ENCODE results near the gene BSN.

BSN gene

DNA sequence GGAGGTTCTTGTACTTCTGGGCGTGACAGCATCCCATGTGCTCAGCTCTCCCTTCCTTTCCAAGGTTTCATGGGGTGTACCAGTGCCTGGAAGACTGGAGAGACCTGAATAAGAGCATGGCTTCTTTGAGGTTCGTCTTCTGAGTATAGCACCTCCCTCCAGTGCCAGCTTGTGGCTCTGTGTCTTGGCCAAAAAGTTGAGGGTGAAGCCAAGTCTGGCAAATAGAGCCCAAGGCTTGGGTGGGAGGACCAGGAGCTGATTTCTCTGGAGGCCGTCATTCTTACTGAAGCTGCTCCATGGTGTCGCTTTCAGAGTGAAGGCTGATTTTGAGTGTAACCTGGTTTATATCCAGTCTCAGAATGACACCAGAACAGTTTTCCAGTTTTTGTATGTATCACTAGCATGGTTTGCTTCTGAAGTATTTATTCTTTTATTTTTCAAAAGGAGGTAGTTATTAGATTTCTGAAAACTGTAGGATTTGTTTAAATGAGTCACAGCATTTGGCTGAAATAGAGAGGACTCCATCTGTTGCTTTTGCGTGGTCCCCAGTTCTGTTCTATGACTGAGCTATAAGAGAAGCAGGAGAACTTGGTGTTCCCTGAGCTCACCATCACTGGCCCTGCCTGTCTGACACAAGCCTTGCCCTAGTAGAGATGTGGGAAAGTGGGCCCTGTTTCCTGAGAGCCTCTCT lies 47.2 kb downstream of the BSN start:
- no peaks in the 10 kb centered on the region for H3K4me1 ChIP-seq (ENCODE audit: low read depth, poor library complexity, severe bottlenecking)
- H3K4me2 ChIP-seq: no peak overlapping the region
- no peak overlapping the region for H3K4me3 ChIP-seq (IDR thresholded peaks at IDR 0.05; ENCODE audit: insufficient read depth, low read depth, low read length)
- H3K27me3 ChIP-seq (ENCODE audit: insufficient read depth, low read depth): no peaks in the 10 kb centered on the region
- TF ChIP-seq, protein P1, sequence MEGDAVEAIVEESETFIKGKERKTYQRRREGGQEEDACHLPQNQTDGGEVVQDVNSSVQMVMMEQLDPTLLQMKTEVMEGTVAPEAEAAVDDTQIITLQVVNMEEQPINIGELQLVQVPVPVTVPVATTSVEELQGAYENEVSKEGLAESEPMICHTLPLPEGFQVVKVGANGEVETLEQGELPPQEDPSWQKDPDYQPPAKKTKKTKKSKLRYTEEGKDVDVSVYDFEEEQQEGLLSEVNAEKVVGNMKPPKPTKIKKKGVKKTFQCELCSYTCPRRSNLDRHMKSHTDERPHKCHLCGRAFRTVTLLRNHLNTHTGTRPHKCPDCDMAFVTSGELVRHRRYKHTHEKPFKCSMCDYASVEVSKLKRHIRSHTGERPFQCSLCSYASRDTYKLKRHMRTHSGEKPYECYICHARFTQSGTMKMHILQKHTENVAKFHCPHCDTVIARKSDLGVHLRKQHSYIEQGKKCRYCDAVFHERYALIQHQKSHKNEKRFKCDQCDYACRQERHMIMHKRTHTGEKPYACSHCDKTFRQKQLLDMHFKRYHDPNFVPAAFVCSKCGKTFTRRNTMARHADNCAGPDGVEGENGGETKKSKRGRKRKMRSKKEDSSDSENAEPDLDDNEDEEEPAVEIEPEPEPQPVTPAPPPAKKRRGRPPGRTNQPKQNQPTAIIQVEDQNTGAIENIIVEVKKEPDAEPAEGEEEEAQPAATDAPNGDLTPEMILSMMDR (conservative IDR thresholded peaks at IDR 0.05; ENCODE audit: low read depth, low read length): no peak
- no peak overlapping the region for H3K27ac ChIP-seq
- H3K79me2 ChIP-seq (ENCODE audit: insufficient read depth, low read depth): no peaks in the 10 kb centered on the region
- H3K36me3 ChIP-seq (ENCODE audit: insufficient read depth): no peaks in the 10 kb centered on the region
- no peak overlapping the region for H2AFZ ChIP-seq (ENCODE audit: low read depth)
- no peak overlapping the region for H3K9ac ChIP-seq
- H4K20me1 ChIP-seq (ENCODE audit: insufficient read depth): no peaks in the 10 kb centered on the region

DNA sequence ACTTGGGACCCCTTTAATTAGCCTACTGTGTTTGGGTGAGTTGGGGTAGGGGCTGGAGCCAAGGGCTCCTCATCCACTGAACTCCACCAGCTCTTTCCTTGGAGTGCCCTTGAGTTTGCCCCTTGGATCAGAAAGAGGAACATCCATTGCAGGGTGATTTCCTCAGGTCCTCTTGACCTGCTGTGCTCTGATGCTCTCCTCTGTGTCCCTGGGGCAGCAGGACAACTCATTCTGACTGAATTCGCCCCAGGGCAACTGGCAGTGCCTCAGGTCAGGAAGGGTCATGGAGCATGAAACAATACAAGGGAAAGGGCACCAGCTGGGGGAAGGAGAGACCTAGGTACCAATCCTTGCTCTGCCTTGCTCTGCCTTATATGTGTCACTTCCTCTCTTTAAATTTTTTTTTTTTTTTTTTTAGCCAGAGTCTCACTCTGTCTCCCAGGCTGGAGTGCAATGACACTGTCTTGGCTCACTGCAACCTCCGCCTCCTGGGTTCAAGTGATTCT lies 47.8 kb downstream of the BSN start:
- no peak overlapping the region for H3K4me2 ChIP-seq

DNA sequence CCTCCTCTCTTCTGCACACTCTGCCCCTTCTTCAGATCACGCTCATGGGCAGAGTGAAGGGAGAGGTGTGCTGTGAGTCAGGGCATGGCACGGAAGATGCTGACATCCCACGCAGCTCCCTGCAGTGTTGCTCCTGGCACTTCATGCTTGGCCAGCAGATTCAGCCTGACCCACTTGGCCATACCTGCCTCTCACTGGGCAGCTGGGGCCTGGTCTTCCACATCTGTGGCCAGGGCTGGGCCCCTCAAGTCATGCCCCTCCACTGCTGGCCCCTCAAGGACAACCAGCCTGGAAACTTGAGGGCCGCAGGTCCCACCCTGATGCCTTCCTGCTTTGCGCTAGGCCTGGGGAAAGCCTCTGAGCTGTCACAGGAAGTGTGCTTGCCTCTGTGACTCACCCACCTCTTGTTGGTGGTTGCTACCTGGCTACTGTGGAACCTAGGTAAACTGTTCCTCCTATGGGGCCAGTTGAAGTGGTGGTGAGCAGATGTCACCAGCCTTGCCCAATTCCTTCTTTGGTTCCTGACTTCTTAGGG lies 48.7 kb downstream of the BSN start:
- no peak overlapping the region for H3K4me3 ChIP-seq (IDR thresholded peaks at IDR 0.05; ENCODE audit: insufficient read depth, low read depth, low read length)
- no peaks in the 10 kb centered on the region for H4K20me1 ChIP-seq (ENCODE audit: insufficient read depth)
- H2AFZ ChIP-seq (ENCODE audit: low read depth): no peak overlapping the region
- no peak overlapping the region for H3K27ac ChIP-seq
- TF ChIP-seq, protein P1 (conservative IDR thresholded peaks at IDR 0.05; ENCODE audit: low read depth, low read length): no peak
- H3K27me3 ChIP-seq (ENCODE audit: insufficient read depth, low read depth): no peaks in the 10 kb centered on the region
- no peak overlapping the region for H3K9ac ChIP-seq
- H3K79me2 ChIP-seq (ENCODE audit: insufficient read depth, low read depth): no peaks in the 10 kb centered on the region
- H3K36me3 ChIP-seq (ENCODE audit: insufficient read depth): no peaks in the 10 kb centered on the region
- no peaks in the 10 kb centered on the region for H3K4me1 ChIP-seq (ENCODE audit: low read depth, poor library complexity, severe bottlenecking)
- no peak overlapping the region for H3K4me2 ChIP-seq

More for the DNA sequence above, 47.8 kb downstream of the BSN start:
- no peaks in the 10 kb centered on the region for H3K79me2 ChIP-seq (ENCODE audit: insufficient read depth, low read depth)
- H3K27ac ChIP-seq: no peak overlapping the region
- H3K4me3 ChIP-seq (IDR thresholded peaks at IDR 0.05; ENCODE audit: insufficient read depth, low read depth, low read length): no peak overlapping the region
- H2AFZ ChIP-seq (ENCODE audit: low read depth): no peak overlapping the region
- H3K9ac ChIP-seq: no peak overlapping the region
- H3K4me1 ChIP-seq (ENCODE audit: low read depth, poor library complexity, severe bottlenecking): no peaks in the 10 kb centered on the region
- H3K36me3 ChIP-seq (ENCODE audit: insufficient read depth): no peaks in the 10 kb centered on the region
- no peaks in the 10 kb centered on the region for H3K27me3 ChIP-seq (ENCODE audit: insufficient read depth, low read depth)
- TF ChIP-seq, protein P1 (conservative IDR thresholded peaks at IDR 0.05; ENCODE audit: low read depth, low read length): no peak
- no peaks in the 10 kb centered on the region for H4K20me1 ChIP-seq (ENCODE audit: insufficient read depth)

DNA sequence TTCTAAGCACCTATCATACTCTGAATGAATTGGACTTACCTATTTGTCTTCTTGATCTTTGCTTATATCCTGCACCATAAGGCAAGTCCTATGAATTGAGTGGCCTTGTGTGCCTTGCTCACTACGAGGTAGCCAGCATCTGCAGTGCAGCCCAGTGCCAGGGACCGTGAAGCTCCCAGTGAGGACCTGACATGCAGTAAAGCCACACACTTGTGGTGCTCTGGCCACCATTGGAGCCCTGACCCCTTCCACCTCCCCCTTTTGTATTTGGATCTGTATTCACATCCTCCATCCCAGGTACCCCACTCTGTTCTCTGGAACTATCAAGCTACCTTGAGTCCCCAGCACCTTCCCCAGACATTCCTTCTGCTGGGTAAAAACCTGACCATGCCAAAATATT lies 52.1 kb downstream of the BSN start:
- Histone ChIP-seq H3K36me3 (ENCODE audit: insufficient read depth) (no peaks in the 10 kb centered on the region), H4K20me1 (ENCODE audit: insufficient read depth) (no peaks in the 10 kb centered on the region), H3K4me3 (IDR thresholded peaks at IDR 0.05; ENCODE audit: insufficient read depth, low read depth, low read length) (no peak overlapping the region), H3K79me2 (ENCODE audit: insufficient read depth, low read depth) (no peaks in the 10 kb centered on the region), H3K4me1 (ENCODE audit: low read depth, poor library complexity, severe bottlenecking) (no peaks in the 10 kb centered on the region), H3K27ac (no peak overlapping the region), H3K27me3 (ENCODE audit: insufficient read depth, low read depth) (no peaks in the 10 kb centered on the region), H3K4me2 (no peak overlapping the region), H2AFZ (ENCODE audit: low read depth) (no peak overlapping the region), H3K9ac (no peak overlapping the region)
- TF ChIP-seq, protein P1 (conservative IDR thresholded peaks at IDR 0.05; ENCODE audit: low read depth, low read length): no peak

Data from KMS-11 (cell line).